ENCODE data around the gene ATAD3A.
"Not testable (repeated sequence)": the region's sequence is repeated elsewhere in the genome, so short reads cannot be mapped to it uniquely, and the experiment has no call there.

ATAD3A gene

DNA sequence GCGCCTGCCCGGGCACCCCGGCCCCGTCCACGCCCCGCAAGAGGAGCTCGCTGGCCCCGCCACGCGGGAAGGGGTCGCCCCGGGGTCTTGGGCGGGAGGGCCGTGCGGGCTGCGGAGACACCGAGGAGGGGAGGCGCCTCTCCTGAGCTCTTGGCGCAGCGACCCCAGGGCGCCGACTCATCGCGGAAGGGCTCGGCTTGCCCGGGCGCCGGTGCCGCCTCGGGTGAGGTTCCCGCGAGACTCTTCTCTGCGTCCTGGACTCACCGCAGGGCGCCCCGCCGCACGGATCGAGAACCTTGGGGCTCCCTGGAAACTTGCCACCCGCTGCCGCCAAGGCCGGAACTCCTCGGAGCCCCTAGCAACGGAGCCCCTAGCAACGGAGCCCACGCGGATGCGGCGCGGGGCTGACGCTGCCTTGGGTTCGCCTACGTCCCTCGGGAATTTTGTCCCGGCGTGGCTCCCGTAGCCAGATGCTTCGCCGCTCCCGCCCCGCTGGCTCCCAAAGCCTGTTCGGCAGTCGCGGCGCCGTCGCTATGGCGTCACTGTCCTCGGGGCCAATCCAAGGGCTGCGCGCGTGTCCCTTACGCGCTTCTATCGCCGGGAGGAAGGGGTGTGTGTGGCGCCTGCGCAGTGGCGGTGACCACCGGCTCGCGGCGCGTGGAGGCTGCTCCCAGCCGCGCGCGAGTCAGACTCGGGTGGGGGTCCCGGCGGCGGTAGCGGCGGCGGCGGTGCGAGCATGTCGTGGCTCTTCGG is at the start of gene ATAD3A:
Gene ATAD3A (plus strand): TSS at position 630 of the 753 bp plus-strand sequence. CDS start 107 bp downstream, at position 737.
- DNase-seq = peak; percentile 90 to 97

DNA sequence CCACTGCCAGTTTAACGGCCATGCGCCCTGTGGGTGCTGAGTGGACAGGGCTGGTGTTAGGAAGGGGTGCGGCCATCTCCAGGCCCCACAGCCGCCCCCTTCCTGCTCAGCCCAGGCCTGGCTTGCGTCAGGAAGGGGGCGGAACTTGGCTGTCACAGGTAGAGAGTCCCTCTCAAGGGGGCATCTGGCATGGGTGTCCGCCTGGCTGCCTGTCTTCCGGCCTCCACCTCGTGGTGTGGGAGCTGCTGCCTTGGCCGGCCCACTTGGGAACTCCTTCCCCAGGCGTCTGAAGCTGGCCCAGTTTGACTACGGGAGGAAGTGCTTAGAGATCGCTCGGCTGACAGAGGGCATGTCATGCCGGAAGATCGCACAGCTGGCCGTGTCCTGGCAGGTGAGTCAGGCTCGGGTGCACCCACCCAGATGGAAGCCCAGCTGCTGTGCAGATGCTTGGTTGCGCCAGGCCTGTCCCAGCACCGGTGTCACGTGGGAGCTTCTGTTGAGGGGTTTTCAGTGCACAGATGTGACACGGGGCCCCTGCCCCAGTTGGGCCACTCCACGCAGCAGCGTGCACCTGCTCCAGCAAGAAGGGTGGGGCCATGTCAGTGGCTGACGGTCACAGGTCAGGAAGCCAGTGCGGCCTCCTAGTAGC is 49.5 kb upstream of the ATAD3A start:
- no peak for DNase-seq

DNA sequence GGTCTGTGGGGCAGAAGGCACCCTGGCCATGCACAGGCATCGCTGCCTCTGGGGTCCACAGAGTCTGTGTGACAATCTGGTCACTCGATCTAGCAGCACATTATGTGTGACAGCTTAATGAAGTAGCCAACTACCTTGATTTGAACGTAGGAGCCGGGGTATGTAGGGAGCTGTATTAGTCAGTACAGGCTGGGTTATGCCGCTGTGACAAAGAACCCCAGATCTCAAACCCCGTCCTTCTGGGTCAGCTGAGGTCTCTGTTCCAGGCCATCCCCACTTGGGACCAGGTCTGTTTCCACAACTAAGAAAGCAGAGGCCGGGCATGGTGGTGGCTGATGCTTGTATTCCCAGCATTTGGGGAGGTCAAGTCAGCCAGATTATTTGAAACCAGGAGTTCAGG is 48.6 kb upstream of the ATAD3A start:
- DNase-seq = no peak

DNA sequence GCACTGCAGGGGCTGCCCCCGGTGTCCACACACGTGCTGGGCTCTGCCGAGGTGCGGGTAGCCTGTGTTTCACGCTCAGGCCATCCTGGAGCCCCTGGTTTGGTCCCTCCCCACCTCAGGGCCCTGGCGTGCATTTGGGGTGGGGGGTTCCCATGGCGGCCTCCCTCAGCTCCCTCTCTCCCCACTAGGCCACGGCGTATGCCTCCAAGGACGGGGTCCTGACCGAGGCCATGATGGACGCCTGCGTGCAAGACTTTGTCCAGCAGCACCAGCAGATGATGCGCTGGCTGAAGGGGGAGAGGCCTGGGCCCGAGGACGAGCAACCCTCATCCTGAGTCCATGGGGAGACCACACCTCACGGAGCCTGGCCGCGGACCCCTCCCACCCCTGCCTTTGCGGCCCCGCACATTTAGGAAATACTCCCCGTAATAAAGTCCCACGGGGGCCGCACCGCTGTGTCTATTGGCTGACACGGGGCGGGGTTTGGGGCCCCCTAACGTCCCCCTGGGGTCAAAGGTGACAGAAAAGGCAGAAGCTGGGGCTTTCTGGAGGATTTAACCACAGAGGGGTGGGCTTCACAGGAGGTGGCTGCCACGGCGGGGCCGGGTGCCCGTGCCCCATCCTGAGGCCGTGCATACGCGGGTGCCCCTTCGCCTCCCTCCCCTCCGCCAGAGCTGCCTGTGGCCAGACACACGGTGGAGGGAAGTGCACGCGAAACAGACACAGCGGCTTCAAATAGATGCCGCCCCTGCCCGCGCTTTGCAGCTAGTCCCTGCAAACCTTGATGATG is 43.6 kb upstream of the ATAD3A start:
- not testable (repeated sequence) for DNase-seq

DNA sequence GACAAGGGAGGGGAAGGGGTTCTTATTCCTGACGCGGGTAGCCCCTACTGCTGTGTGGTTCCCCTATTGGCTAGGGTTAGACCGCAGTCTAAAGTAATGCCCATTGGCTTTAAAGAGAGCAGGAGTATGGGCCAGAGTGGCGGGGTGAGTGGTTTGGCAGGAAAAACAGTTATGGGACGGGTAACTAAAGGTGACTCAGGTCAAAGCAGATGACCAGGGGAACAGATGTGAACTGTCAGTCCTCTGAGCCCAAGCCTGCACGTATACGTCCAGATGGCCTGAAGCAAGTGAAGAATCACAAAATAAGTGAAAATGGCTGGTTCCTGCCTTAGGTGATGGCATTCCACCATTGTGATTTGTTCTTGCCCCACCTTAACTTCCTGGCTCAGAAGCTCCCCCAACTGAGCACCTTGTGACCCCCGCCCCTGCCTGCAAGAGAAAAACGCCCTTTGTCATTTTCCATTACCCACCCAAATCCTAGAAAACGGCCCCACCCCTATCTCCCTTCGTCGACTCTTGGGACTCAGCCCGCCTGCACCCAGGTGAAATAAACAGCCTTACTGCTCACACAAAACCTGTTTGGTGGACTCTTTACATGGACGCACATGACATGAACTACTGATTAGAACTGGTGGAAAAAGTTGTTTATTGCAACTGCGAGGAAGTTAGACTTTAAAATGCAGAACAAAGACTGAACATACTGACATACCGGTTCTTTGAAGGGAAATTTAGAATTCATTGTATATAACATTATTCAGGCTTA is 41.2 kb upstream of the ATAD3A start:
- peak in 1 of 2 donors; percentile 42 for DNase-seq

DNA sequence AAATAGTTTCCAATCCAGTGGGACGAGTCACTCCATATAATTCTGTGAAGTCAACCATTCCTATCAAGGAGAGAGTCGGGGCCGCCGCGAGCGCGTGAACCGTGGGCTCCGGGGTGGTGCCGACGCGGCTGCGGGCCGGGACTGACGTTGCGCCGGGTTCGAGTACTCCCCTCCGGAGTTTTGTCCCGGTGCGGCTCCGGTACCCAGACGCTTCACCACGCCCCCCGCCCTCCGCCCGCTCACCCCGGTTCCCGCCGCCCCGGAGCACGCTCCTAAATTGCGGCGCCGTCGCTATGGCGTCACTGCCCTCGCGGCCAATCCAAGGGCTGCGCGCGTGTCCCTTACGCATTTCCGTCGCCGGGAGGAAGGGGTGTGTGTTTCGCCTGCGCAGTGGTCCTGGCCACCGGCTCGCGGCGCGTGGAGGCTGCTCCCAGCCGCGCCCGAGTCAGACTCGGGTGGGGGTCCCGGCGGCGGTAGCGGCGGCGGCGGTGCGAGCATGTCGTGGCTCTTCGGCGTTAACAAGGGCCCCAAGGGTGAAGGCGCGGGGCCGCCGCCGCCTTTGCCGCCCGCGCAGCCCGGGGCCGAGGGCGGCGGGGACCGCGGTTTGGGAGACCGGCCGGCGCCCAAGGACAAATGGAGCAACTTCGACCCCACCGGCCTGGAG is 40.4 kb upstream of the ATAD3A start, which contains the start of gene ATAD3B:
Gene ATAD3B (plus strand): TSS at position 377 of the 664 bp plus-strand sequence. CDS start 120 bp downstream, at position 497.
- peak; percentile 80 to 90 for DNase-seq

DNA sequence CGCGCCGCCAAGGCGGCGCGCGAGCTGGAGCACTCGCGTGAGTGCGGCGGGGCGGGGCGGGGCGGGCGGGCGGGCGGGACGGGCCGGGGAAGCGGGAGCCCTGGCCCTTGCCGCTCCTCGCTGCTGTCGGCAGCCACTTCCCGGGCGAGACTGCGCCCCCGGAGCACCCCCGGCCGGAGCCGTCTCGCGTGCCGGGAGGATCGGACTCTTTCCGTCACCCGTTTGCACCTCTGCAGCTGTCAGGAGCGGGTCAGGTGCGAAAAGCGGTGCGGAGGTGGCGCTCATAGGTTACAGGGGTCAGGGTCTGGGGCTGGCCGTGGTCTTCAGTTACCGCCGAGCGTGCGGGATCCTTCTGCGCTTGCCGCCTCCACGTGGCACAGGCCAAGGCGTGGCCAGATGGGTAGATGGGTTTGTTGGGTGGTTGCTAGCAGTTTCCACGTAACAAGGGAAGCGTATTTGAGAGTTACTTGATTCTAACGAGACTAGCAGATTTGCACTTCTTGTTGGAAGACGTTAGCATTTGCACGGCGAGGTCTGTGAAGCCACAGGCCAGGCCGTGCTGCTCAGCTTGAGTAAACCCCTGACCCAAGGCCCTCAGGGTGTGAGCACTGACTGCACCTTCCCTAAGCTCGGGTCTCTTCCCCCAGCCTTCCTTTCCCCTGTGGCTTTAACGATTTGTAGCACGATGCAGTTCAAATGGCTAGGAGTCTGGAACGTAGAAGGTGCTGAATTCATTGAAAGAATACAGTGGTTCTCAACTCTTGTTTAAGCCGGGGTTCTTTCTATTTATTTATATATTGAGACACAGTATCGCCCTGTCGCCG is 39.7 kb upstream of the ATAD3A start:
- not testable (repeated sequence) for DNase-seq

DNA sequence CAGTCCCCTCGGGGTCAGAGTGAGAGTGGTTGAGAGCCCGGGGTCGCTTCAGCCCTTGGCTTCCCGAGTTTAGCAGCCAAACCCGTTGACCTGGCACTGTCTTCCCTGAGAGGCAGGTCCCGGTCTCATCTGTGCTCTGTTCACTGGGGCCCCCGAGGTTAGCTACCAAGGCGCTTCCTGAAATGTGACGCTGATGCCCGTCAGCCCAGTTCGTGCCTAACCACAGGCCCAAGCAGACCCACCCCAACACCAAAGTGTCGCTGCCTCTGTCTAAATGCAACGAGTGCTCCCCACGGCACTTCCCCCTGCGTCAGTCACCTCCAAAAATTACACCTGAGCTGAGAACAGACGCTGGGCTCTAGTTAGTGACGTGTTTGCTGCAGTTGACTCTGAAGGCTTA is 36.0 kb upstream of the ATAD3A start:
- not testable (repeated sequence) for DNase-seq

DNA sequence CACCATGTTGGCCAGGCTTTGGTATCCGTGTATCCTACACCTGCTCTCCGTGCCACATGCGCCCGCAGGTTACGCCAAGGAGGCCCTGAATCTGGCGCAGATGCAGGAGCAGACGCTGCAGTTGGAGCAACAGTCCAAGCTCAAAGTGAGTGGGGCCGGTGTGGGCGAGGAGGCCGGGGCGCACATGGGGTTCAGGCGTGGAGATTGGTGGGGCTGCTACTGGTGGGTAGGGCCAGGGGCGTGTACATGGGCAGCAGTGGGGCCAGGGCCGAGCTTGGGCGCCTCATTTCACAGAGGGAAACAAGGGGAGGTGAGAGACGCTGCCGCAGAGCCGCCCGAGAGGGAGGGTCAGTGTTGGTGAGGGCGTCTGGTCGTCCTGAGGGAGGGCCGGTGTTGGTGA is 34.8 kb upstream of the ATAD3A start:
- no peak for DNase-seq

DNA sequence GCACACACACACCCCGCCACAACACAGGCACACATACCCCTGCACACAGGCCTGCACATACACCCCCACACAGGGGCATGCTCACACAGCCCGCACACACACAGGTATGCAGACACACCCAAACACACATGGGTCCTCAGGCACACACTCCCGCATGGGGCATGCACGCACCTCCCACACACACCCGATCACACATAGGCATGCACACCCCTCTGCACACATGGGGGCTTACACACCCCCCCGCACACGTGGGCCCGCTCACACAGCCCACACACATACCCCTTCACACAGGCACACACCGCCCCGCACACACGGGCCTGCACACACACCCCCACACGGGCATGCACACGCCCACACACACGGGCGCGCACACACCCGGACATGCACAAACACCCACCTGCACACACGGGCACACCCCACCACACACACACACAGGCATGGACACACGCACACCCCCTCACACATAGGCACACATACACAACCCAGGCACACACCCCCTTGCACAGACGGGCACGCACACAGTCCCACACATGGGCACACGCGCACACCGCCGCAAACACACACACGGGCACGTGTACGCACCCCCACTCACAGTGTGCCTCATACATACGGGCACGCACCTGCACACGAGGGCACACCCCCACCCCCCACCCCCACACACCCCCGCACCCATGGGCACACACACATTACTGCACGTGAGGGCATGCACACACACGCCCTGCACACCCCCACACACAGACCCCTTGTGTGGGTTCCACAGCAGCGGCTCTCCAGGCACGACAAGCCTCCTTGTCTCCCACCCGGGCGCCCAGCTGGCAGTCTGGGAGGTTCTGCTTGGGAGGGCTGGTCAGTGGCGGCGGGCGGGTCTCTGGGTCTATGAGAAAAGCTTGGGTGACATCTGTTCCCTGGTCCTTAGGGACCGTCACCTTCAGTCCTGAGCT is 32.1 kb upstream of the ATAD3A start:
- no peak for DNase-seq

DNA sequence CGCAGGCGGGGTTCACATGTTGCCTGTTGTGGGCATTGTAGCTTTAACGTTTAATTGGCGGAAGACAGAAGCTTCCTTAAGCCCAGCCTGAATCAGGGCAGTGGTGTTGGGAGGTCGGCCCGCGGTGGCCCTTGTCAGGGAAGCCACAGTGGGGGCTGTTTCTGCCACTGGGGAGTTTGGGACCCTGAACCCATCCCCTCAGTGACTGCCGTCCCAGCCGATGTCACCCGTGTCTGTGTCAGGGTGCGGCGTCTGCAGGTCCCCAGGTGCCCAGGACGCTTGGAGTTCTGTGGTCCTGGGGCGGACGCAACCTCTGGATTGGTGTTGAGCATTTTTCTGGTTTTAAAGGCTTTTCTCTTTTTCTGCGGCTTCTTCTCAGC is 31.5 kb upstream of the ATAD3A start:
- DNase-seq = not testable (repeated sequence)

DNA sequence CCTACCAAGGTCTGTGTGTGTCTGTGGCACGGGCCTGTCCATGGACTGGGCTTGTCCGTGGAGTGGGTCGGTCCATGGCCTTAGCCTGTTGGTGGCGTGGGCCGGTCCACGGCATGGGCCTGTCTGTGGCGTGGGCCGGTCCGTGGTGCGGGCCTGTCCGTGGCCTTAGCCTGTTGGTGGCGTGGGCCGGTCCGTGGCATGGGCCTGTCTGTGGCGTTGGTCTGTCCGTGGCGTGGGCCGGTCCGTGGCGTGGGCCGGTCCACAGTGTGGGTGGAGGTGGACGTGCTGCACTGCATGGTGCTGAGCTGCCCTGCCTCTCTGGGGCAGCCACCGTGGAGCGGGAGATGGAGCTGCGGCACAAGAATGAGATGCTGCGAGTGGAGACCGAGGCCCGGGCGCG is 30.2 kb upstream of the ATAD3A start:
- DNase-seq = not testable (repeated sequence)

DNA sequence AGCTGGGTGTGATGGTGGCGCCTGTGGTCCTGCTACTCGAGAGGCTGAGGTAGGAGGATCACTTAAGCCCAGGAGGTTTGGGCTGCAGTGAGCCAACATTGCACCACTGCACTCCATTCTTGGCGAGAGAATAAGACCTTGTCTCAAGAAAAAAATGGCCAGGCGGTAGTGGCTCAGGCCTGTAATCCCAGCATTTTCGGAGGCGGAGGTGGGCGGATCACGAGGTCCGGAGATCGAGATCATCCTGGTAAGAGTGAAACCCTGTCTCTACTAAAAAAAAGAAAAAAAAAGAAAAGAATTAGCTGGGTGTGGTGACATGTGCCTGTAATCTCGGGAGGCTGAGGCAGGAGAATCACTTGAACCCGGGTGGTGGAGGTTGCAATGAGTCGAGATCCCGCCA is 29.1 kb upstream of the ATAD3A start:
- DNase-seq = no peak

DNA sequence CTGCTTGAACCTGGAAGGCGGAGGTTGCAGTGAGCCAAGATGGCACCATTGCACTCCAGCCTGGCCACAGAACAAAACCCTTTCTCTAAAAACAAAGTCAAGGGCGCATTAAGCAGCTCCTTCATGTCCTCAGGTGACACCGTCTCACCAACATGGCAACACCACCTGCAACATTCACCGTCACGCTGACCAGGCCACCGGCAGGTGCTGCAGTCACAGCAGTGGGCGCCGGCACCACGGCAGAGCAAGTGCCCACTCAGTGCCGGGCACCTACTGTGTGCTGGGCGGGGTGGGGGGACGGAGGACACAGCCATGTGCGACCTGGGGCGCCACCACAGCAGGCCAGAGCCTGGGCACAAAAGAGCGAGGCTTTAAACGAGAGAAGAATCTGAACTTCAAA is 28.2 kb upstream of the ATAD3A start:
- no peak for DNase-seq

DNA sequence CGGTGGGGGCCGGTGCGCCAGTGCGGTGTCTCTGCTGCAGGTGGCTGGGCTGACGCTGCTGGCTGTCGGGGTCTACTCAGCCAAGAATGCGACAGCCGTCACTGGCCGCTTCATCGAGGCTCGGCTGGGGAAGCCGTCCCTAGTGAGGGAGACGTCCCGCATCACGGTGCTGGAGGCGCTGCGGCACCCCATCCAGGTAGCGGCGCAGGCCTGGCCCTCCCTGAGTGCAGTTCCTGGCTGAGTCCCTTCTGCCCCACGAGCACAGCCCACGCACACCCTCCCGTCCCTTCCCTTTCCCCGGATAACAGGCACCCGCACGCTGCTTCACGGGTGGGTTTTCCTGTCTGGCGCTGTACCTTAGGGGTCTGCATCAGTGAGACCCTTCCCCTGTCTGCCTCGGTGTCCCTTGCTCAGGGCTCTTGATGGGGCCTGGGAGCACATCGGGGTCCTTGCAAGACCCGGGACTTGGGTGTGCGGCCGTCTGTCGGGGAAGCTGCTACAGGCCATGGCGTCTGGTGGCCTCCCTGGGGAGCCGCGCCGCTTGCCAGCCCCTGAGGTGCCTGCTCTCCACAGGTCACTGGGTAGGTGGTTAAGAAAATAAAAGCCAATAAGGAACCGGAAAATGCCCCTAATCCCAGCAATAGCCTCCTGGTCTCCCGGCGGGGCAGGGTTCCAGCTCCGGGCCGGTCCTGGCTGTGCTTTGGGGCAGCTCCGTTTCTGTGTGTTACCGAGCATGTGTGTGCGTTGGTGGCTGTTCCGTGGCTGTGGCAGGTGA is 26.8 kb upstream of the ATAD3A start:
- DNase-seq = not testable (repeated sequence)

DNA sequence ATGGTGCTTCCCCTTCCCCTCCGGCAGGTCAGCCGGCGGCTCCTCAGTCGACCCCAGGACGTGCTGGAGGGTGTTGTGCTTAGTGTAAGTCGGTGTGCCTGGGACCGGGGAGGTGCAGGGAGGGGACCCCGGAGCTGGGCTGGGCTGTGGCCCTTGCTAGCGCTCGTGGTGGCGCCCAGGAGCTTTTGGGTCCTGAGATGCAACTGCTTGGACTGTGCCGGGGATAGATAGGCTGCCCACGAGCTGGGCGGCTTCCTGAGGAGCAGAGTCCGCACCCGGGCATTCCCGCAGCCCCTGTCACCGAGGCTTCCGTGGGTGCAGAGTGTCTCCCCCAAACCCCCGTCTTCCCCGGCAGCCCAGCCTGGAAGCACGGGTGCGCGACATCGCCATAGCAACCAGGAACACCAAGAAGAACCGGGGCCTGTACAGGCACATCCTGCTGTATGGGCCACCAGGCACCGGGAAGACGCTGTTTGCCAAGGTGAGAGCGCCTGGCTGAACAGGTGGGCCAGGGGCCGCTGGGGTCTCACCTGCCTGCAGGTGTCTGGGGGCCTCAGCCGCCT is 26.1 kb upstream of the ATAD3A start:
- not testable (repeated sequence) for DNase-seq

DNA sequence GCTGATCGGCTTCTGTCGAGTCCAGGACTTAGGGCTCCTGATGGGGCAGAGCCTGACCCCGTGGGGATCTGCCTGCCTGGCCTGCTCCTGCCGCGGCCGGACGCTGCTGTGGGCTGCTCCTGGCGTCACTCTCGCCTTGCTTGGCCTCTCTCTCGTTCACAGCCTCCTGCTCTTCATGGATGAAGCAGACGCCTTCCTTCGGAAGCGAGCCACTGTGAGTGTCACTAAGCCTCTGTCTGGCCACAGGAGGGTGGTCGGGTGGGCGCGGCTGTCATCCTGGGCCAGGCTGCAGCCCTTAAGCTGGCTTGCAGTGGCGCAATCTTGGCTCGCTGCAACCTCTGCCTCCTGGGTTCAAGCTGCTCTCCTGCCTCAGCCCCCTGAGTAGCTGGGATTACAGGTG is 24.3 kb upstream of the ATAD3A start:
- no peak for DNase-seq

DNA sequence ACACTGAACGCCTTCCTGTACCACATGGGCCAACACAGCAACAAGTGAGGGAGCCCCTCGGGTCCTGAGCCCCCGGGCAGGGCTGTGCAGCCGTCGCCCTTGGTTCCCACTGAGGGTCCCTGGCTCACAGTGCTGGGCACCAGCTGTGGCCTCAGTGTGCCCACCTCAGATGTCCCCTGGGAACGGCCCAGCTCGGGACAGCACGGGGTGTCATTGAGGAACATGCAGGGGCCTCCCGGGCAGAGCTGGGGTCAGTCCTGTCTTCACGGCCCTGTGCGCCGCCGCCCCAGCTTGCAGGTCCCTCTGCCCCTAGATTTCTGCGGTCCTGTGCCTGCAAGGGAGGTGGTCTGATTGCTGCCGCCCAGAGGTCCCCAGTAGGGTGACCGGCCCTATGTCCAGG is 22.7 kb upstream of the ATAD3A start:
- DNase-seq = no peak

DNA sequence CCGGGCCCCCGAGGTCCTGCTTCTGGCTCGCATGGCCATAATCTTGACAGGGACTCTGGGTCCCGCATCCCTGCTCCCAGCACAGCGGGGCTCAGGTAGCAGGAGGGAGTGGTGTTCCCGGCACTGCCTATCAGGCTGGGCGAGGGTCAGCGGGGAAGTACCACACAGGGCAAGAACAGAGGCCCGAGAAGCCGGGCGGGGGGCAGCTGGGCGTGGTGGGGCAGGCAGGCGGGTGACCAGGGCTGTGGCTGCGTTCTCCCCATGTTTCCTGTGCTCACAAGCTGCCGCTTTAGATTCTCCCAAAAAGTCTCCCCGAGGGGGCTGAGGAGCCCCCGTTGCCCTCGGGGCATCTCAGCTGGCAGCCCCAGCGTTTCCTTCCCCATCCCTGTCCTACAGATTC is 22.1 kb upstream of the ATAD3A start:
- no peak for DNase-seq
